HG03558 (cell line): ENCODE measurements around the gene IGF2BP3.

Source experiments
- ATAC-seq: cut with Tn5 transposase; IDR thresholded peaks from one replicate; pipeline ENCODE4 v1.9.1; 2021; ENCODE audit warnings: moderate number of reproducible peaks; ENCODE audit not compliant: unreplicated experiment; ENCODE audit errors: extremely low read depth

IGF2BP3 gene

DNA sequence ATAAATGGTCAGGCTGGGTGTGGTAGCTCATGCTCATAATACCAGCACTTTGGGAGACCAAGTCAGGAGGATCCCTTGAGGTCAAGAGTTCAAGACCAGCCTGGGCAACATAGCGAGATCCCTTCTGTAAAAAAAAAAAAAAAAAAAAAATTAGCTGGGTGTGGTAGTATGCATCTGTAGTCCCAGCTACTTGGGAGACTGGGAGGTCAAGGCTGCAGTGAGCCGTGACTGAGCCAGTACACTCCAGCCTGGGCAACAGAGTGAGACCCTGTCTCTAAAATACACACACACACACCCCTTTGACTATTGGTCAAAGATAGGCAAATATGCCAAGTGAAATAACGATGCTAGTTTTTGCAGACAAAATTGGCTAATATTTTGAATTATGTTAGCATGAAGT, 80.6 kb downstream of the IGF2BP3 start:
- ATAC-seq, result no peak

DNA sequence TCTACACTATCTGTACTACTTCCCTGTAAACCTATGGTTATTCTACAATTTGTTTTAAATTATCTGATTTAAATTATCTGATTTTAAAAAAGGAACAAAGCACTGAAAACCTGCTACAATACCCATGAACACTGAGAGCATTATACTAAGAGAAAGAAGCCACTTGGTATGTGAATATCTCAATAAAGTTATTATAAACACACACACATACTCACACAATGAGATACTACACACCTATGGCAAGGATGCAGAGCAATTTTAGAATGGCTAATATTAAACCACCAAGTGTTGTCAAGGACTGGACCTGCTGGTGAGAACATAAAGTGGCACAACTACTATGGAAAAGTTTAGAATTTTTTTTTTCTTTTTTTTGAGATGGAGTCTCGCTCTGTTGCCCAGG, 82.7 kb downstream of the IGF2BP3 start:
- ATAC-seq, result no peak

DNA sequence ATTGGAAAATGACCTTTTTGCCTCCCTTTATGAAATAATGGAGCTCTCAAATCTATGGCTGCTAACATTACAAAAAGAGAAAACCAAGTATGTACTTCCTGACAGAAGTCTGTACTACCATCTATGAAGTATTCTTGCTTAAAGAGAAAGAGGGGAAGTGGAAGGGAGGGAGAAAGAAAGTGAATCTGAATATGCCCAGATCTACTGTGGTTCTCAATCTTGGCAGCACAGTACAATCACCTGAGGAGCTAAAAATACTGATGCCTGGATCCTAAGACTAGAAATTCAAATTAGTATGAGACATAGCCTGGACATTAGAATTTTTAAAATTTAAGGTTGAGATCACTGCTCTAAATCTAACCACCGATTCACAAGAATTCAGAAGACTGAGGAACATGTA, 85.2 kb downstream of the IGF2BP3 start:
- ATAC-seq, result no peak

DNA sequence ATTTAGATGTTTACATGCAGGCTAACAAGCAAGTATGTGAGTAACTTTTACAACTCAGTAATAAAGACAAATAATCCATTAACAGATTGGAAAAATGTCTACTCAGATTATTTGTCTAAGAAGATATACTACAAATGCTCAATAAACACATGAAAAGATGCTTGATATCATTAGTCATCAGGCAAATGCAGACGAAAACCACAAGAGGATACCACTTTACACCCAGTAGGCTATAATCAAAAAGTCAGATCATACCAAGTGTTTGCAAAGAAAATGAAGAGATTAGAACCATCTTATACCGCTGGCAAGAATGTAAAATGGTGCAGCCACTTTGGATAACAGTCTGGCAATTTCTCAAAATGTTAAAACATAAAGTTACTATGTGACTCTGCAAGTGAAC, 87.1 kb downstream of the IGF2BP3 start:
- no peak for ATAC-seq

DNA sequence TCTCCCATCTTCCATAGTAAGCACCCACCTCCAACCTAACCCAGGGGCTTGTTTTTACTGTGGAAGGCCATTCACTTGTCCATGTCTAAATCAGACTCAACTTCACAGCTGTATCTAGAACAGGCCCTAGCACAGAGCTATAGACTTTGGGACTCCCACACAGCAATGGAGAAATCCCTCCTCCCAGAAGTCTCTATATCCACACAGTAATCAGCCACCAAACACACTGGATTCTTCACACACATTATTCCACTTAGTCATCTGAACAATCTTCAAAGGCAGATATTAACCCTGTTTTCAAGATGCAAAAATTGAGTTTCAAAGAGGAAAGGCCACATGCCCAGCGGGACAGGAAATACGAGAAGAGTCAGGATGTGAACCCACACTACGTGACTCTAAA, 89.3 kb downstream of the IGF2BP3 start:
- ATAC-seq, result no peak

DNA sequence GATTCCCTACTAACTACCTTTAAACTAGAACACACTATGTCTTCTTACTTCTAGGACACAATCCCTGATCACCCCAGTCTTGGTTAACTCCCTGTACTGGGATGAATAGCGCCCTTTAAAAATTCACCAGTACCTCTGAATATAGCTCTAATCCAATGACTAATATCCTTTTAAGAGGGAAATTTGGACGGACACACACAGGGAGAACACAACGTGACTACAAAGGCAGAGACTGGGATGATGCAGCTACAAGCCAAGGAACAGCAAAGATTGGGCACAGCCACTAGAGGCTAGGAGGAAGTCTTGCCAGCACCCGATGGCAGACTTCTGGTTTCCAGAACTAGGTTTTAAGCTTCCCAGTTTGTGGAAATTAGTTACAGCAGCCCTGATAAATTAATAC, 89.7 kb downstream of the IGF2BP3 start:
- ATAC-seq, result no peak

DNA sequence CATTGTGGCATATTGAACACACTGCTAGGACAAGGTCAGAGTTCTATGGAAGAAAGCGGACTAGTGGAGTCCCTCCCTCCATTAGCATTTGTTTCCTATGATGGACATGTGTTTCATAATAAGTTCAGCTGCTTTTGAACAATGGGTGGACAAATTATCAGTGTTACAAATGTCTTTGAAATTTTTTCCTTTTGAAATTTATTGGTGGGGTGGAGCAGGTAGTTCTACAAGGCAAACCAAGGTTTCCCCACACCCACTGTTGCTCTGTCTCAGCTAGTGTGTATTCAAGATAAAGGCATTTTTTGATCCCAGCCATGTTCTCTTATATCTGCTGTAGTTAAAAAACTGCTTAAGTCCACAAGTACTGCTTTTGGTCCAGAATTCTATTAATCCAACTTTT, 91.3 kb downstream of the IGF2BP3 start:
- no peak for ATAC-seq

DNA sequence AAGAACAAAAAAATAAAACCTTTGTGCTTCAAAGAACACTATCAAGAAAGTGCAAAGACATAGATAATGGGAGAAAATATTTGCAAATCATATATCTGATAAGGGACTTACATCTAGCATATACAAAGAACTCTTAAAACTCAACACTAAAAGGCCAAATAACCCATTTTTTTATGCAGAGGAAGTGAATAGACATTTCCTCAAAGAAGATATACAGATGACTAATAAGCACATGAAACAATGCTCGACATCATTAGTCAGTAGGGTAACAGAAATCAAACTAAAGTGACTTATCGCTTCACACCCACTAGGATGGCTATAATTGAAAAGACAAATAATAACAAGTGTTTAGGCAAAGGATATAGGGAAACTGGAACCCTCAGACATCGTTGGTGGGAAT, 93.2 kb downstream of the IGF2BP3 start:
- no peak for ATAC-seq

DNA sequence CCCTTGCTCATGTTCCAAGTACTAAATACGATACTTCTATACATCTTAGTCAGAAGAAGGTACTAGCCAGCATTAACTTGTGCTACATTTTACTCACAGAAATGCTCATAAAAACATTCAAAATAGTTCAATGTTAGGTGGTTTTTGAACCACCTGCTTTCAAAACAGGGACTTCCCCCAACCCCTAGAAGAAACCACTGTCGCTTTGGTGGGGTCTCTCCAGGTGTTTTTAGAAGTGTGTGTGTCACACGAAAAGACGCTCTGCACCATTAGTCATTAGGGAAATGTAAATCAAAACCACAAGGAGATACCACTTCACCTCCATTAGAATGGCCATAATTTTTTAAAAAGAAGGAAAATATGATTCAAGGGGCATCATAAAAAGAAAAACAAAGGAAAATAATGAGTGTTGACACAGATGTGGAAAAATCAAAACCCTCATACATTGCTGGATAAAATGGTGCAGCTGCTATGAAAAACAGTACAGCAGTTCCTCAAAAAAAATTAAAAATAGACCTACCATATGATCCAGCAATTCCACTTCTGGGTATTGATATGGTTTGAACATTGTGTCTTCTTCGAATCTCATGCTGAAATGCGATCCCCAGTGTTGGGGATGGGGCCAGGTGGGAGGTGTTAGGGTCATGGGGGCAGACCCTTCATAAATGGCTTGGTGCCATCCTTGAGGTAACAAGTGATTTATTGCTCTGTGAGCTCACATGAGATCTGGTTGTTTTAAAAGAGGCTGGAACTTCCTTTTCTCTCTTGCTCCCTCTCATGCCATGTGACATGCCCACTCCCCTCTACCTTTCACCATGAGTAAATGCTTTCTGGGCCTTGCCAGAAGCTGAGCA, 96.9 kb downstream of the IGF2BP3 start:
- peak; percentile 58 for ATAC-seq

DNA sequence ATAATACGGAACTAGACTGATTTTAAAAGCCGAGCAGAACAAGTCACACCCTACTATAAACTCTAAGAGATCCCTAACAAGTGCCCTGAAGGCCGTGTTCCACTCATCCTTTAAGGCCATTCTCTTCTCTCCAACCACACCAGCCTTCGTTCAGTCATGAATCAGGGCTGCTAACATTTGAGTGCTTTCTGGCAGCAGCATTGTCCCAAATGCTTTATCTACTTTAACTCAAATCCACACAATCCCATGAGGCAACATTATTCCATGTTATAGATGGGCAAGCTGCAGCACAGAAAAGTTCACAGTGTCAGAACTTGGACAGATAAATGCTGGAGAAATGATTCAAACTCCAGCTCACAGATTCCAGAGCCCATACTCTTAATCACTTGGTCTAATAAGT, 97.7 kb downstream of the IGF2BP3 start:
- ATAC-seq, result no peak

DNA sequence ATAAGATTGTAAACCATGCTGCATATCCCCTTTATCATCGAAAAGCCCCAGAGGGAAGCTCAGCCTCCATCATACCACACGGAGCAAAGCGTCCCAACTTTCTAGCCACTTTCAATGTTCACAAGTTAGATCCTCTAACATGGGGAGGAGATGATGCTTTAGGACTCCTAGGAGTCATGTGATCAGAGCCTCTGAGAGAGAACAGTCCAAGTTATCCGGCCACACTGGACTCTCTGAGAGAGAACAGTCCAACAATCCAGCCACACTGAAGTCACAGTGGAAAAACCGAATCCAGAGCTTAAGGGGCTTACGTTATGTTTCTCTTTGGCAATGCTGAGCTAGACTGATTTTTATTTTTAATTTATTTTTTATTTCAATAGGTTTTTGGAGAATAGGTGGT, 98.6 kb downstream of the IGF2BP3 start:
- ATAC-seq, result no peak

DNA sequence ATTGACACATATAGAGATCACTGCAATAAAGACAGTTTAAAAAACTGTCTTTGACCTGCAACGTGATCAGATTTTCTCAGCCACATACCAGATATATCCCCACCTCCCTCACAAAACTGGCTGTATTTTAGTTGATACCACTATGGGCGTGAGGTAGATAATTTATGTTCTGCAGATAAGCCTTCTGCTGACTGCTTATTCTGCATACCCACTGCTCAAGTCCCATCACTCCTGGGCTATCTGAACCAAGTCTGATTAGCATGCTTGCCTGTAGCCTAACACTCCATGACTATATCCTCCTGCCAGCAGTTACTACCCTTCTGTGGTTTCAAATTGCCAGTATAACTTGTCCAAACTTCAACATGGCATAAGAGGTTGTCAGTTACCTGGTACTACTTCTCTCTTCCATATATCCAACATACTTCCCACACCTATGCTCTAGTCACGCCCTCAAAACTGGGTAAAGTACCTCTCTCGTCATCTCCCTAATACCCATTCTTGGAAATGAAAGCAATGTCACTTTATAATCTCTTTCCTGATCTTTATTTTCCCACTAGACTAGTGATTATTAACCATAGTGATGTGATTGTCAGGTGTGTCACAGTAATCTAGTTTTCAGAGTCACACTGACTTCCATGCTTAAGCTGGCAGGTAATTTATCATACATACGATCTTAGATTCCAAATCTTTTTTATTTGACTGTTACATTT, 100.4 kb downstream of the IGF2BP3 start:
- ATAC-seq, result no peak

DNA sequence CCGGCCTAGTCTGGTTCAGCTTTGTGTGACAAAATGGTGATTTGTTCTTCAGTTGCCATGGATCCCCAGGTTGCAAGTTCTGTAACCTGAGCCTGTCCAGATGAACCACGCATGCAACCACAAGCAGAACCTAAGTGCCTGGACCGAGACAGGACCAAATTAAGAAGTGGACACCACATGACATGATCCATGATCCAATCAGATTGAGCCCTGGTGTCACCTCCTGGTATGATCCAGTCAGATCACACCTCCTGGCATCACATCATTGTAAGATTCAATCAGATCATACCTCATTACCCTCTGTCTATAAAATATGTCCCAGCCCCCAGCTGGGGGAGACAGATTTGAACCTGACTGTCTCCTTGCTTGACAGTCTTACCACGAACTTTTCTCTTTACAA, 101.2 kb downstream of the IGF2BP3 start:
- no peak for ATAC-seq

DNA sequence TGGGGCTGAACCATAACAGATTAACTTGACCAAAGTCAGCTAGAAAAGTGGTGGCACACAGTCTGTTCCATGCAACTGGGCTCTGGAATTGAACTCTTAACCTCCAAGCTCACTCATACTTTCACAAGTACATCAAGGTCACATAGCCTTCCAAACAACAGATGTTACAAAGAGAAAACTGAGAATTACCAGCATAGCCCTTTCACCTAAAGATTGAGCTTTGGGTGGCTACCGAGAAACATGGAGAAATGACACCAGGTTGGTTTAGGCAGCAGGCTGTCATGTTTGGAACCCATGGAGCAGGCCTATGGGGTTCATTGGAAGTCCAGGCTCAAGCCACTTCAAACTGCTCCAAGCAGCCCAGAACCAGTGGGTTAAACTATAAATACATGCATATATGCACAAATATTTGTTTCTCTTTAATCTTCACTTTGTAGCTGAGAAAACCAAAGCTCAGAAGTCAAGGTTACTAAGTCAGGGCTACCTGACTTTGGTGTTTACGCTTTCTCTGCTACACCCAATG, 112.1 kb downstream of the IGF2BP3 start:
- no peak for ATAC-seq

DNA sequence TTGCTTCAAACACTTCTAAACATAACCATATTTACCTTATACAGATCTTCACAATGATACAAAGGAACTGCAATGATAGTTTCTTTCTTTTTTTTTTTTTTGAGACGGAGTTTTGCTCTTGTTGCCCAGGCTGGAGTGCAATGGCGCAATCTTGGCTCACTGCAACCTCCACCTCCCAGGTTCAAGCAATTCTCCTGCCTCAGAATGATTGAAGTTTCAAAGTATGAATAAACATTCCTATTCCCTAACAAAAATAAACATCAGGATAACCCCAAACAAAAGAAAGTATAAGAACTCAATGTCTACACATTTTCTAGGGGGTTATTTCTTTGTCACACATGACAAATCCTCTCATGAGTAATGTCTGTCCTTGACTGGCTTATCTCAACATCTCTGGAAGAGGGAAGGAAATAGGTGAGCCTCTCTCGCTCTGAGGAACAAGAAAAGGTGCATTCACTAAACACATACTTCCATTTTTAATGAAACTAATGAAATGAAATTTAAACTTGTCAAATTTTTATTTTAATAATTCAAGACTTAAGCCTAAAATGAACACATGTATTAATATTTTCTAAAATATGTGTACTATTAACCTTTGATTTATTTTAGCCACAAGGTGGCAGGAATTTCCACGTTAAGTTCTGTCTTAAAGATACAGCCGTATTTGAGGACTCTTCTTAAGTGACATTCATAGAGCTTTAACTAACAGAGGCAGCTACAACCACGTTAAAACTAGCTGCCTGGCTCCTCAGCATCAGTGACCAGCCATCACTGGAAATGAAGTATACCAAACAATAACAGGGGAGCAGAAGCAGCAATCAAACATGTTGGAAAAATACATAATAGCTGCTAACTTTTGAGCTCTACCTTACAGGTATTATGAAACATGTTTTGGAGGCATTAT, 112.8 kb downstream of the IGF2BP3 start:
- ATAC-seq, result no peak

DNA sequence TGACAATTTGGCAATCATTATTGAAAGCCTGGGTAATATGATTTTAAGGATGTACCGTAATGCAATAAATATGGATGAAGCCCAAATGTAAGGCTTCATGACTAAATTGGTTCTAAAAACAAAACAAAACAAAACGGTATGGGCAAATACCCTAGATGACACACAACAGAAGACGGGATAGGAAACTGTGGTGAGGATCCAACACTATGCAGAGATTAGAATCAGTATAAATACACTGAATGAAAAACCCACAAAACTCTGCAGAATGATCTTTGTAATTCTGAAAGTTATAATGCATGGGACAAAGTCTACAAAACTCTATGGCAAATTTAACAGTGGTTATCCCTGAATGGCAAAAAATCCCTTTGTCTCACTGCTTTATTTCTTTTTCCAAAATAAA, 113.6 kb downstream of the IGF2BP3 start:
- no peak for ATAC-seq

DNA sequence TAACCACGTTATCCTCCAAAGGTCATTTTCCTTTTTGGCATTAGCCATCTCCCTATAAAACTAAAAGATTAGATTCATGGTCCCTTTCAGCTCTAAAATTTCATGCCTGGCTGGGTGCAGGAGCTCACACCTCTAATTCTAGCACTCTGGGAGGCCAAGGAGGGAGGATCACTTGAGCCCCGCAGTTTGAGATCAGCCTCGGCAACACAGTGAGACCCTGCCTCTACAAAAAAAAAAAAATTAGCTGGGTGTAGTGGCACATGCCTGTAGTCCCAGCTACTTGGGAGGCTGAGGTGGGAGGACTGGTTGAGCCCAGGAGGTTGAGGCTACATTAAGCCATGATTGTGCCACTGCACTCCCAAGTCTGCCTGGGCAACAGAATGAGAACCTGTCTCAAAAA, 114.1 kb downstream of the IGF2BP3 start:
- ATAC-seq, result no peak

DNA sequence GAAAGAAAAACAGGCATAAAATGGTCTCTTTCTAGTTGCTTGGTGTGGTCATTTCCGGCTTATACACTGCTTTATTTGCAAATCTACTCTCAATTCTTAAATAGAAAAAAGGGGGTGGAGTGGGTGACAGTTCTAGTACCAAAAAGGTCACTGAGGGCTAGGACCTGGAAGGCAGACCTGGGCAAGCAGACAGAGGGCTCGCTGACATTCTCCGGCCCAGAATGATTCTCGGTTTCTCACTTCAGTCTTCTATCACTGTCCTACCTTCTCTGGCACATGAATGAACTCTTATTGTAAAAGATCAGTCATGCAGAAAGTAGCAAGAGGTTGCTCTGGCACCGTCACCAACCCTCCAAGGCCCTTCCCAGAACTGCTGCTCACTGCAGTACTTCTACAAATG, 117.1 kb downstream of the IGF2BP3 start:
- ATAC-seq, result no peak

DNA sequence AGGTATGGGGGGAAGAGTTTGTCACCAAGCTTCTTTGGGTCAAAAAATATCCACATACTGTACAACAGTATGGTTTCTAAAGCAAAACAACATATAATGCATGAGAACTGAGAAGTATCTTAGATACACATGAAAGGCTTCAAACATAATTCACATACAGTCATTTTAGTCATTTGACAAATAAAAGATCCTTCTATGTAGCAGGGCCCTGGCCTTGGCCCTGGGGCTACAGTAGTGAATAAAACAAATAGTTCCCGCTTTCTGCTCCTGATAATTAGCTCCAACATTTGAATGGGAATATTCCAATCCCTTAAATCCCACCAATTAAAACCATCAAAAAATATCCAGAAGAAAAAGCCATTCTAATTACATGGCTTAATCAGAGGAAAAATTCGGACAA, 119.8 kb downstream of the IGF2BP3 start:
- no peak for ATAC-seq

DNA sequence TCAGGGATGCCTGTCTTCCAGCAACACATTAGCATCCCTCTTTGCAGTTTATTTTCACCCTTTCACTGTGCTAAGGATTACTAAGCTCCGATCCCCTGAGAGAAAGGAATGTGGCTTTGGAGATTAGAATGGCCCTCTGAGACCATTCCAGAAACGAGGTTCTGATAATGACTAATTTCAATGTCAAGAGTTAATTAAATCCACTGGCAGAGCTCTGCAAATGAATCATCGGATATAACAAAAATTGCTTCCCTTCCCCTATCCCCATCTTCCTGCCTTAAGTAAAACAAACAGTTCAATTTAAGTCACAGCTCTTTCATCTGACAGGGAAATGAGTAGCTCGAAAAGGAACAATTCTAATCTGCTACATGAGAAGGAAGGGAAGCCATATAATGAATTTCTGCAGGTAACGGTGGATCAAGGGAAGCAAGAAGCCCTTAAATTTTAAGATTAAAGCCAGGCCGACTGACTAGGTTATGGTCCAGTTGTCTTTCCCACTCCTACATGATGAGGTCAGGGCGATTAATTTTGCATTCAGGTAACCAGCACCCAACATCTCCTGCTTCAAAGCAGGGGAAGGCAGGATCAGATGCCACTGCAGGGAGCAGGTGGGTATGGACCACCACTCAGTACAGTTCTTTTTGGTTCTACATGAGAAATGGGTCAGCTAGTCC, 120.7 kb downstream of the IGF2BP3 start:
- no peak for ATAC-seq
